Prostate gland (tissue), 2 donors: ENCODE results near the gene NSUN3. TPM values are rescaled to one million over a fixed set of nuclear protein-coding genes. Genes with fewer than 3 reads are reported as not detected.

Experiments used
- DNase-seq: peaks from one replicate; pipeline ENCODE4 v3.0.0-alpha.2; 2019; ENCODE audit warnings: low spot score
- H3K27ac ChIP-seq, 2 donors: fragments of 200-600 bp; sonication (generic); 2 replicates each; pipeline ENCODE4 v1.5.1; 2017 to 2019
- H3K27me3 ChIP-seq: fragments of 200-600 bp; sonication (generic); replicated peaks from 2 replicates; pipeline ENCODE4 v1.5.1; 2019; ENCODE audit not compliant: insufficient read depth
- H3K36me3 ChIP-seq, 2 donors: fragments of 200-600 bp; sonication (generic); 1 replicate in 1 of 2; 2 replicates in 1 of 2; pipeline versions ENCODE4 v1.5.1 to v1.8.1; 2017 to 2019
- H3K4me1 ChIP-seq: fragments of 200-600 bp; sonication (generic); replicated peaks from 2 replicates; pipeline ENCODE4 v1.5.1; 2019
- H3K4me3 ChIP-seq, 2 donors: fragments of 200-600 bp; sonication (generic); 2 replicates each; pipeline ENCODE4 v1.5.1; 2017 to 2019
- H3K9me3 ChIP-seq: fragments of 200-600 bp; sonication (generic); 2 replicates; pipeline ENCODE4 v1.5.1; 2017
- POLR2A ChIP-seq: fragments of 450-650 bp; IDR thresholded peaks from one replicate; pipeline ENCODE4 v1.6.1; 2016; ENCODE audit warnings: antibody characterized with exemption, mild to moderate bottlenecking
- POLR2AphosphoS5 ChIP-seq: sonication (generic); formaldehyde crosslinking; IDR thresholded peaks from one replicate; pipeline ENCODE4 v1.6.1; 2017; ENCODE audit warnings: antibody characterized with exemption
- WGBS: methylation state at CpG from one replicate; pipeline ENCODE4 v1.1.5; 2018; 5-methylcytosine and 5-hydroxymethylcytosine counted together
- intact Hi-C: fragments of 100-400 bp; cut with DNase I; formaldehyde crosslinking; loops from one replicate; pipeline ENCODE4 v1.14.2; 2022
- total RNA-seq, 2 donors: library from RNA; depleted of rRNA; stranded (reverse); fragments of >200 nt; gene quantifications; one replicate each; pipeline ENCODE4 v1.1.0, GENCODE V29; 2016
- TF ChIP-seq, protein P1 (sequence below), 4 experiments: fragments of 200-600 bp in 2 of 4; fragments of 450-650 bp in 2 of 4; sonication (generic) in 2 of 4; IDR thresholded peaks; 1 replicate in 3 of 4; 2 replicates in 1 of 4; pipeline ENCODE4 v1.5.1; 2016 to 2019; ENCODE audit warnings: antibody characterized with exemption in 4 of 4, mild to moderate bottlenecking in 2 of 4, moderate library complexity in 2 of 4

Gene NSUN3
- total RNA-seq, 2 donors from 2014 or later = 9.2 to 12.2 TPM

DNA sequence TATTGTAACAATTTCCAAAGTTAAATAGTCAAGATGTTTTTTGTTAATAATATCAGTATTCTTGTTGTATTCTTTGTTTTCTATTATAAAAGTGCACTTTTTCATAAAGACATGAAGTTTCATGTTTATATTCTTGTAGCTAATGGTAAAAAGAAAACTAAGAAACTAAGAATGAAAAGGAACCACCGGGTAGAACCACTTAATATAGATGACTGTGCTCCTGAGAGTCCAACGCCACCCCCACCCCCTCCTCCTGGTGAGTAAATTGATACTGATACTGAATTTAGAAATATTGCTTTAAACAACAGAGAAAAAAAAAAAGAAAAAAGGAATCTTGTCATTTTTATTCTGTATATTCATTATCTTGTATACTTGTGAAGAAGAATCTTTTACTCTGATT, 13.6 kb upstream of the NSUN3 start:
- Histone ChIP-seq H3K4me1 (no peaks in the 10 kb centered on the region), H3K36me3 (no peaks in the 10 kb centered on the region), H3K9me3 (no peaks in the 10 kb centered on the region), H3K4me3 (no peak overlapping the region), H3K27ac (no peak overlapping the region), H3K27me3 (no peaks in the 10 kb centered on the region)
- DNase-seq = no peak
- intact Hi-C loops = no loop called here
- TF ChIP-seq POLR2AphosphoS5 = no peak
- TF ChIP-seq, protein P1, sequence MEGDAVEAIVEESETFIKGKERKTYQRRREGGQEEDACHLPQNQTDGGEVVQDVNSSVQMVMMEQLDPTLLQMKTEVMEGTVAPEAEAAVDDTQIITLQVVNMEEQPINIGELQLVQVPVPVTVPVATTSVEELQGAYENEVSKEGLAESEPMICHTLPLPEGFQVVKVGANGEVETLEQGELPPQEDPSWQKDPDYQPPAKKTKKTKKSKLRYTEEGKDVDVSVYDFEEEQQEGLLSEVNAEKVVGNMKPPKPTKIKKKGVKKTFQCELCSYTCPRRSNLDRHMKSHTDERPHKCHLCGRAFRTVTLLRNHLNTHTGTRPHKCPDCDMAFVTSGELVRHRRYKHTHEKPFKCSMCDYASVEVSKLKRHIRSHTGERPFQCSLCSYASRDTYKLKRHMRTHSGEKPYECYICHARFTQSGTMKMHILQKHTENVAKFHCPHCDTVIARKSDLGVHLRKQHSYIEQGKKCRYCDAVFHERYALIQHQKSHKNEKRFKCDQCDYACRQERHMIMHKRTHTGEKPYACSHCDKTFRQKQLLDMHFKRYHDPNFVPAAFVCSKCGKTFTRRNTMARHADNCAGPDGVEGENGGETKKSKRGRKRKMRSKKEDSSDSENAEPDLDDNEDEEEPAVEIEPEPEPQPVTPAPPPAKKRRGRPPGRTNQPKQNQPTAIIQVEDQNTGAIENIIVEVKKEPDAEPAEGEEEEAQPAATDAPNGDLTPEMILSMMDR (IDR thresholded peaks at IDR 0.05) = no peak
- no peak for TF ChIP-seq POLR2A
- 90% methylated on average over 2 of the region's 2 CpGs for WGBS

DNA sequence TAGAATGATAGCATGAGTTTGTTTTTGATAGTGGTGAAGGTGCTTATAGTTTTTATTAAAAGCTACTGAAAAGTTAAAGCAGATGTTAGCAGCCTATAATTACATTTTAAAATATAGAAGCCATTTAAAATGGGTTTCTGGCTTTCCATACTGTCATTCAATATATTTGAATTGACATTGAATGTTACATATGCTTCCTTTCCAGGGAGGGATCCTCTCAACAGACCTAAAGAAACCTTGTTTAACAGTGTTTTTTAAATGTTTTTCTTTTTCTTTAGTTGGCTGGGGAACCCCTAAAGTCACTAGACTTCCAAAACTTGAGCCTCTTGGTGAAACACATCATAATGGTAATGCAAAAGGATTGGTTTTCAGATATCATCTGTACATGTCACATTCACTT, 12.3 kb upstream of the NSUN3 start:
- intact Hi-C loops = no loop called here
- Histone ChIP-seq H3K4me1 (no peaks in the 10 kb centered on the region), H3K36me3 (no peaks in the 10 kb centered on the region), H3K4me3 (no peak overlapping the region), H3K27ac (no peak overlapping the region), H3K27me3 (no peaks in the 10 kb centered on the region), H3K9me3 (no peaks in the 10 kb centered on the region)
- TF ChIP-seq, protein P1 (IDR thresholded peaks at IDR 0.05) = no peak
- TF ChIP-seq POLR2A = no peak
- TF ChIP-seq POLR2AphosphoS5 = no peak
- DNase-seq = no peak

DNA sequence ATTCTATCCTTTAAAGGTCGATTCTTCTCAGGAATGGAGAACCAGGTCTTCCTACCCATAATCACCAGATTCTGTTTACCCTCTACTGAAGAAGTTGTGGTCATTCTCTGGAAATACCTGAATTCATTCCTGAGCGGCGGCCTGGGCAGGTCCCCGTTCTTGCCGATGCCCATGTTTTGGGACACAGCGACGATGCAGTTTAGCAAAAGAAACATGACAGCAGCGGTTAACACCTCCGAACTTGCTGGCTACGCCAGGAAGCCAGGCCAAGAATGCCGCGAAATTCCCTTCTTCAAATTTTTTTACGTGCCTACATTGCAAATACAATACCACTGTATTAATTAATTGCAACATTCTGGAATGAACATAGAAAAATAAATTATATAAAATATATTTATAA, 1.6 kb upstream of the NSUN3 start:
- Histone ChIP-seq H3K4me1 (no peaks in the 10 kb centered on the region), H3K27ac (no peak overlapping the region), H3K9me3 (no peaks in the 10 kb centered on the region), H3K4me3 (no peak overlapping the region), H3K27me3 (no peaks in the 10 kb centered on the region), H3K36me3 (no peaks in the 10 kb centered on the region)
- TF ChIP-seq POLR2A (no peak), POLR2AphosphoS5 (no peak)
- WGBS = 95% methylated on average over 13 of the region's 13 CpGs
- intact Hi-C loops = no loop called here
- DNase-seq = no peak

DNA sequence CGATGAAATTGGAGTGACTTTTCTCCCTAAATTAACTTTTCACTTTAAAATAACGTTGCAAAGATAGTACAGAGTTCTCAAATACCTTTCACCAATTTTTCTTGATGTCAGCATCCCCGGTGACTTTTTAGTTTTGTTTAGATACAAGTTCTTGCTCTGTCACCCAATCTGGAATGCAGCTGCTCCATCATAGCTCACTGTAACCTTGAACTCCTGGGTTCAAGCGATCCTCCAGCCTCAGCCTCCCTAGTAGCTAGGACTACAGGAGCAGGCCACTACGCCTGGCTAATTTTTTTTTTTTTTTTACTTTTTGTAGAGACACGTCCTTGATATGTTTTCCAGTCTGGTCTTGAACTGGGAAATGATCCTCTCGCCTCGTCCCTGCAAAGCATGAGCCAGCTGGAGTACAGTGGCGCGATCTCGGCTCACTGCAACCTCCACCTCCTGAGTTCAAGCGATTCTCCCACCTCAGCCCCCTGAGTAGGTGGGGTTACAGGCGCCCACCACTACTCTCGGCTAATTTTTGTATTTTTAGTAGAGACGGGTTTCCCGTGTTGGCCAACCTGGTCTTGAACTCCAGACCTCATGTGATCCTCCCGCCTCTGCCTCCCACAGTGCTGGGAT, 747 bp downstream of the NSUN3 start:
- peak overlapping the region; percentile 89 for H3K27ac ChIP-seq
- H3K27me3 ChIP-seq = no peaks in the 10 kb centered on the region
- H3K9me3 ChIP-seq = no peaks in the 10 kb centered on the region
- H3K4me1 ChIP-seq = no peaks in the 10 kb centered on the region
- peaks cover 0 to 4% of the 10 kb centered on the region in 2 donors for H3K36me3 ChIP-seq
- 53% methylated on average over 17 of the region's 17 CpGs for WGBS
- intact Hi-C loops = no loop called here
- no peak for DNase-seq
- TF ChIP-seq POLR2AphosphoS5 (no peak), POLR2A (no peak)
- TF ChIP-seq, protein P1 (IDR thresholded peaks at IDR 0.05) = no peak
- H3K4me3 ChIP-seq = peak overlapping the region; percentile 49 to 62

DNA sequence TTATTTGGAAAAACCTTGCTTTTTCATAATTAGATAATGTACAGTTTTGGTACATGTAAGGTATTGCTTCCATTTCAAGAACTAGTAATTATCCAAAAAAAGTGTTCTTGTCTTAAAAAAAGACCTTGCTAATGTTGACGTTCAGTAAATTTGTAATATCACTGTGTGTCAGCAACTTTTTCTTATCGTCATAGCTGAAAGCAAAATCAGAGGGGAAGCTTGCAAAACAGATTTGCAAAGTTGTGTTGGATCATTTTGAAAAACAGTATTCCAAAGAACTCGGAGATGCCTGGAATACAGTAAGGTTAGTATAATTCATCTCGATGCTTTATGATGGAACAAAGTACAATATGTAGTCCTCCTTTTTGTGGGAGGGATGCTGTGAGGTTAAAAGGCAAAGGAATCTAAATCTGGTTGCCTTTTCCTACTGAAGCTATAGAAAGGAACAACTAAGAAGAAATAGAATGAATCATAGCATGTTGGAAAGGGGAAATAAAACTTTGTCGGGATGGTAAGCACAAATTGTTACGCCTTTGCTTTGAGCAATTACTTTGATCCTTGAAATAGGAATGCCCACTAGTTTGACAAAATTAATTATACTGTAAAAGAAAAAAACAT, 1.5 kb downstream of the NSUN3 start:
- Histone ChIP-seq H3K4me1 (no peaks in the 10 kb centered on the region), H3K36me3 (peaks cover 0 to 4% of the 10 kb centered on the region in 2 donors), H3K9me3 (no peaks in the 10 kb centered on the region), H3K27ac (no peak overlapping the region), H3K4me3 (no peak overlapping the region), H3K27me3 (no peaks in the 10 kb centered on the region)
- intact Hi-C loops = no loop called here
- 82% methylated on average over 6 of the region's 6 CpGs for WGBS
- TF ChIP-seq POLR2A = no peak
- TF ChIP-seq, protein P1 (IDR thresholded peaks at IDR 0.05) = no peak
- no peak for DNase-seq
